Inferior parietal cortex (tissue), 1 donor: Measurements from ENCODE around the gene CD1E.
"Not testable (repeated sequence)": the region's sequence is repeated elsewhere in the genome, so short reads cannot be mapped to it uniquely, and the experiment has no call there.

ENCODE experiments used
- DNase-seq: peaks from one replicate; pipeline ENCODE4 v3.0.0-alpha.2; 2016; ENCODE audit errors: extremely low spot score

Gene CD1E

GRCh38 chr1:158353303-158354075 is at the start of gene CD1E:
Gene CD1E (plus strand): TSS chr1:158353894. CDS start chr1:158353989, 95 bp downstream.
- no peak for DNase-seq

DNA sequence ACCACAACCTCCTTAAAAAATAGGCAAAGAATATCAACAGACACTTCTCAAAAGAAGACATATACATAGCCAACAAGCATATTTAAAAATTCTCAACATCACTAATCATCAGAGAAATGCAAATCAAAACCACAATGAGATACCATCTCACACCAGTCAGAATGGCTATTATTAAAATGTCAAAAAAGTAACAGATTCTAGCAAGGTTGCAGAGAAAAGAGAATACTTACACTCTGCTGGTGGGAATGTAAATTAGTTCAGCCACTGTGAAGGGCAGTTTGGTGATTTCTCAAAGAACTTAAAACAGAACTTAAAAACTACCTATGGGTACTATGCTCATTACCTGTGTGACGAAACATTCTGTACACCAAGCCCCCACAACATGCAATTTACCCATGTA is 43.1 kb upstream of the CD1E start:
- no peak for DNase-seq

- DNase-seq, result no peak
Observed at GRCh38 chr1:158311066-158311465, 42.6 kb upstream of the CD1E start.

GRCh38 chr1:158323866-158324265 is 29.8 kb upstream of the CD1E start:
- DNase-seq, result no peak

DNA sequence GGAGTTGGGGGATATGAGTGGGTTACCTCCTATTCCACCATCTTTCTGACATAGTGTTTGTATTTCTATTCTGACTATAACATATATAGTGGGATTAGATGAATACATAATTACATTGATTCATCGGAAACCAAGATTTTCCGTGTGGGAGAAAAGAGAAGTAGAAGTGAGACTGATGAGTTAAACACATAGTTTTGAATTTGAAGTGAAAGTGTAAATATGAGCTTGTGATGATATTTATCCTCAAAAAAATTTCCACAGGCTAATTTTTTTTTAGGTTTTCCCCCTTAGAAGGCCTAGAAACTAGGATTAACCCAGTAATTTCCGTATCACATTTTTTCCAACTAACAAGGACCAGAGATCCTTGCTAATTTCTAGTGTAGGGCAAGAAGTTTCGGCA is 29.3 kb upstream of the CD1E start:
- no peak for DNase-seq

DNA sequence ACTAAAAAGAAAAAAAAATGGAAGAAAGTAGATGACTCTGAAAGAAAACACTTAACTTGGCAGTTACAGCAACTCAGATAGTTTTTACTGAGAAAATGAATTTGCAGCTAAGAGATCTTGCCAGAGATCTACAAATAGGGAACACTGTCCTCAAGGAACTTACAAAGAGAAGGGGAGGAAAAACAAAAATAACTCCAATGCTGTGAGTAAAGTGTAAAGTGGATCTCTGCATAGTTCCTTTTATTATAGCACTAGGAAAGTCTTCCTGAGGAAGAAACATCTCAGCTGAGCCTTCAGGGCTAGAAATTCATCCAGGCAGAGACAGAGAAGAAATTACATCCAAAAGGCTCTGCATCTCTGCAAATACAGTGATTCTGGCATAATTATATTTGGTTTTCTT is 26.2 kb upstream of the CD1E start:
- DNase-seq, result no peak

GRCh38 chr1:158328426-158328825 is 25.3 kb upstream of the CD1E start:
- no peak for DNase-seq

- DNase-seq, result no peak
Observed at GRCh38 chr1:158329300-158329699, 24.4 kb upstream of the CD1E start.

DNA sequence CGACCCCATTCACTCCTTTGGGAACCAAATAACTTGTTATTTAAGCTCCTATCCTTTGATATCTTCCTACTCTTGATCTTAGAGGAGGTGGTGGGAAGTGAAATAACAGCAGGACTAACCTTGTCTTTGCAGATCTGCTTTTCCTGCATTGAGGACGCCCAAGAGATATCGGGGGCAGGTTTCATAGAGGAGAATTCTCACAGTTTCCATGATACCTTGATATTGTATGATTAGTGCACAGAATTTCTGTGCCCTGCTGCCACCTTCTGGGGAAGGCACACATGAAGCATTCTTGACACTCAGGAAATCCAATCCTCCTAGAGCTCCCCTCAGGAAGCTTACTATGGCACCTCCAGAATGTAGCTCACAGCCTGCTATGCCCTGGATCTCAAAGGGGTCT is 24.0 kb upstream of the CD1E start:
- no peak for DNase-seq

DNA sequence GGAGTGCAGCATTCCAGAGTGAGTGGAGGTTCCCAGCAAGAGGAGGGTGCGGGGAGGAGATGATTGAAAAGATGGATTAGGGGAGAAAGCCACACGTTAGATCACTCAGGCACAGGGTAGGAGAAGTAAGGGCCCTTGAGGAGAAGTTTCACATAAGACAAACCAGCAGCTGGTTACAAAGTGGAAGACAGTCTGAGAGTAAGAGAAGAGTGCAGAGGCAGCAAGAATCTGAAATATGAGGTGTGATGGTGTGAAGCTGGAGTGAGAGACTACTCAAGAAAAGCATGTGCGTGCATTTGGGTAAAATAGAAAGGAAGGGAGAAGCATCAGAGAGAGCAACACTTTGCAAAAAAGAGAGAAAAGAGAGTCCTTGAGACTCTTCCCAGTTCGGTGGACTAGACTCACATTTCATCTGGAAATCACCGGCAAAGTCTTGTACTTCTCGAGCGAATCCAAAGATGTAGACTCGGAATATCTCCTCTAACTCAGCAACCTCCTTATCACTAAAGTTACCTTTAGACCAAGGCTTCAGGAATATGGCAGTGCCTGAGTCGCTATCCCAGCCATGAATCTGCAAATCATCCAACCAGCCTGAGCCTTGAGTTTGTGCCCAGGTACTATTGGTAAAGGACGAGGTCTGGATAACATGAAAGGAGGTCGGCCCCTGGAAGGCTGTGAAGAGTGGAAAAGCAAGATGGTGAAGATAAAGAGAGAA is 23.1 kb upstream of the CD1E start:
- DNase-seq, result no peak

DNA sequence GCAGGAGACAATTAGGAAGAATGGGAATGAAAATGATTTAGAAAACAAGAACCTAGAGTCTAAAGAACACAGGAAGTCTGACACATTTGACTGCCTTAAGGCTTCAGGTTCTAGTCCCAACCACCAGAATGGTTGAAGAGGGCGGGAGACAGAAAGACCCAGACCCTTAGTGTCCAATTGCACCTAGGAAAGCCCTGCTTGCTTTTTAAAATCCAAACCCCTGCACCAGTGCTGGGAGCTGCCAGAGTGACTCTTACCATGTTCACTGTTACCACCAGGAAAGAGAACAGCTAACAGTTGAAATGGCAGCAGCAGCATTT is 22.6 kb upstream of the CD1E start:
- DNase-seq, result no peak

DNA sequence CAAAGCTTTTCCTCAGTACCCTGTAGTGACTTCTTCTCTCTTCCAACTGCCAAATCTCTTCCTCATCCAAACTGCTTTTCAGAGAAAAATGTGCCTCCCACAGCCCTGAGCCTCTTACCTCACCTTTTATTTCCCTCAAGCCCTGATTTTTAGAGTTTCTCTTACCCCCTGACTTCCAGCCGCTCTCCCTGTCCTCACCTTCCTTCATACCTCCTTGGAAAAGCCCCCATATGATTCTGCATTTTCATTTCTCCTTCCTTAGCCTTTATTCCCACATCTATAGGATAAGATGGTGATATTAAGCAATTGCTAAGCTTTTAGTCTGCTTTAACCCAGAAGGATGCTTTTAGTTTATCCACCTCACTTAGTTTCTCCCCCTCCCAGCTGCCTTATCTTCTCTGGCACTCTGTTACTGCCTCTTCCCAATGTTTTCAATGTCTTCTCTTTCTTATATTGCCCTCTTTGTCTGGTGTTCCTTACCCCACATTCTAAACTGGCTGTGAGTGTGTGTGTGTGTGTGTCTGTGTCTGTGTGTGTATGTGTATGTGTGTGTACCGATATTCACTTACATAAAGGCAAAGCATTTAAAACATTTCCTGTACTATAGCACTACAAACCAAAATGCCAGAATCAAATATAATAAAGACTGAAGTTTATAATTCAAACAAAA is 22.1 kb upstream of the CD1E start, which contains the start of gene CD1B:
CD1B (minus strand) TSS at position 51 of the 670 bp plus-strand sequence. CDS start 108 bp downstream, outside the sequence.
- DNase-seq, result no peak

- DNase-seq, result no peak
Observed at GRCh38 chr1:158333405-158334155, 20.1 kb upstream of the CD1E start.

GRCh38 chr1:158334526-158335212 is 19.0 kb upstream of the CD1E start:
- no peak for DNase-seq

GRCh38 chr1:158335213-158335532 is 18.5 kb upstream of the CD1E start:
- no peak for DNase-seq

DNA sequence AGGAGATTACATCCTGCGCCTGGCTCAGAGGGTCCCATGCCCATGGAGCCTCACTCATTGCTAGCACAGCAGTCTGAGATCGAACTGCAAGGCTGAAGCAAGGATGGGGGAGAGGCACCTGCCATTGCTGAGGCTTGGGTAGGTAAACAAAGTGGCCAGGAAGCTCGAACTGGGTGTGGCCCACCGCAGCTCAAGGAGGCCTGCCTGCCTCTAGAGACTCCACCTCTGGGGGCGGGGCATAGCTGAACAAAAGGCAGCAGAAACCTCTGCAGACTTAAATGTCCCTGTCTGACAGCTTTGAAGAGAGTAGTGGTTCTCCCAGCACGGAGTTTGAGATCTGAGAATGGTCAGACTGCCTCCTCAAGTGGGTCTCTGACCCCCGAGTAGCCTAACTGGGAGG is 17.3 kb upstream of the CD1E start:
- DNase-seq, result not testable (repeated sequence)

DNA sequence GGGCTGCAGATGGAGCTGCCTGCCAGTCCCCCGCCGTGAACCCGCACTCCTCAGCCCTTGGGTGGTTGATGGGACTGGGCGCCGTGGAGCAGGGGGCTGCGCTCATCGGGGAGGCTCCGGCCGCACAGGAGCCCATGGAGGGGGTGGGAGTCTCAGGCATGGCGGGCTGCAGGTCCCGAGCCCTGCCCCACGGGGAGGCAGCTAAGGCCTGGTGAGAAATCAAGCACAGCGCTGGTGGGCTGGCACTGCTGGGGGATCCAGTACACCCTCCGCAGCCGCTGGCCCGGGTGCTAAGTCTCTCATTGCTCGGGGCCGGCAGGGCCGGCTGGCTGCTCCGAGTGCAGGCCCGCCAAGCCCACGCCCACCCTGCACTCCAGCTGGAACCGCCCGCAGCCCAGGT is 4.7 kb upstream of the CD1E start:
- not testable (repeated sequence) for DNase-seq

GRCh38 chr1:158354255-158354654 is 561 bp downstream of the CD1E start:
- DNase-seq, result no peak

DNA sequence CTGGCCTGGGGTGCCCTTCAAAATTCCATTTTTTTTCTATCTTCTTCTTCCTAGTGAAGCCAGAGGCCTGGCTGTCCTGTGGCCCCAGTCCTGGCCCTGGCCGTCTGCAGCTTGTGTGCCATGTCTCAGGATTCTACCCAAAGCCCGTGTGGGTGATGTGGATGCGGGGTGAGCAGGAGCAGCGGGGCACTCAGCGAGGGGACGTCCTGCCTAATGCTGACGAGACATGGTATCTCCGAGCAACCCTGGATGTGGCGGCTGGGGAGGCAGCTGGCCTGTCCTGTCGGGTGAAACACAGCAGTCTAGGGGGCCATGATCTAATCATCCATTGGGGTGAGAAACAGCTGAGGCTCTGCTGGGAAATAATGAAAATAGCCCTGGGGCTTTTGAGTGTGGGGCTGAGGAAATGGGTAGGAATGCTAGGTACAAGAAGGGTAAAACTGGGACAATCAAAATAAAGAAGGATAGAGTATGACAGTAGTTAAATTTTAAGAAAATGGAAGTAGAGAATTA is 2.1 kb downstream of the CD1E start:
- DNase-seq, result no peak

GRCh38 chr1:158356616-158357015 is 2.9 kb downstream of the CD1E start:
- no peak for DNase-seq

DNA sequence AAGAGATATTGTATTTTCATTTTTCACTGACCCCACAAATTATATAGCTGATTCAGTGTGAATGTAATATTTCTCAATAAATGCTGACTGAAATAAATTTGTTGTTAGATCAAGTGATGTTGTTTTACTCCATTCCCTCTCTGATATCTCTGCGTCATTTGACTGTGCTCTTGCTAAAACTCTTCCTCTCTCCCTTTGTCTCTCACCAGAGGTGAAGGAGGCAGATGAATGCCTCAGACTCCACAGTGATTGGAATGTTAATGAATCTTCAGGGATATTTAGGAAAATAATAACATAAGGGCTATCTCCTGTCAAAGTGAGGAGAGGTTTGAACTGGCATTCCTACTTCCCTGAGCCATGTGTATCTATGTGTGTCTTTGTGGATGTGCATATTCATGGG is 3.7 kb downstream of the CD1E start:
- DNase-seq, result no peak
